ENCODE data around the gene PSME4.

PSME4 gene

GRCh38 chr2:53818854-53819435 lies 151.8 kb downstream of the PSME4 start:
- H3K4me3 ChIP-seq (ENCODE audit: low read length): no peak overlapping the region
- TF ChIP-seq, protein P1, sequence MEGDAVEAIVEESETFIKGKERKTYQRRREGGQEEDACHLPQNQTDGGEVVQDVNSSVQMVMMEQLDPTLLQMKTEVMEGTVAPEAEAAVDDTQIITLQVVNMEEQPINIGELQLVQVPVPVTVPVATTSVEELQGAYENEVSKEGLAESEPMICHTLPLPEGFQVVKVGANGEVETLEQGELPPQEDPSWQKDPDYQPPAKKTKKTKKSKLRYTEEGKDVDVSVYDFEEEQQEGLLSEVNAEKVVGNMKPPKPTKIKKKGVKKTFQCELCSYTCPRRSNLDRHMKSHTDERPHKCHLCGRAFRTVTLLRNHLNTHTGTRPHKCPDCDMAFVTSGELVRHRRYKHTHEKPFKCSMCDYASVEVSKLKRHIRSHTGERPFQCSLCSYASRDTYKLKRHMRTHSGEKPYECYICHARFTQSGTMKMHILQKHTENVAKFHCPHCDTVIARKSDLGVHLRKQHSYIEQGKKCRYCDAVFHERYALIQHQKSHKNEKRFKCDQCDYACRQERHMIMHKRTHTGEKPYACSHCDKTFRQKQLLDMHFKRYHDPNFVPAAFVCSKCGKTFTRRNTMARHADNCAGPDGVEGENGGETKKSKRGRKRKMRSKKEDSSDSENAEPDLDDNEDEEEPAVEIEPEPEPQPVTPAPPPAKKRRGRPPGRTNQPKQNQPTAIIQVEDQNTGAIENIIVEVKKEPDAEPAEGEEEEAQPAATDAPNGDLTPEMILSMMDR (IDR thresholded peaks at IDR 0.05; ENCODE audit: insufficient read depth, low read depth, low read length, missing control alignments): no peak
- no peak for DNase-seq (ENCODE audit: low read depth)
